GM12878 (cell line): ENCODE data around the gene SATB2.

Experiments
- EZH2 ChIP-seq: IDR thresholded peaks from 2 replicates; pipeline ENCODE4 v1.6.1; 2012; ENCODE audit warnings: low read depth, mild to moderate bottlenecking, control low read depth, inconsistent platforms, low read length, borderline replicate concordance; ENCODE audit not compliant: control insufficient read depth
- GABPA ChIP-seq: IDR thresholded peaks from 2 replicates; pipeline ENCODE4 v1.6.1; 2014; ENCODE audit warnings: antibody characterized with exemption, low read depth, mild to moderate bottlenecking, inconsistent platforms
- MYC ChIP-seq: IDR thresholded peaks from 2 replicates; pipeline ENCODE4 v1.6.1; 2011; ENCODE audit warnings: mild to moderate bottlenecking, low read length, moderate library complexity, inconsistent platforms; ENCODE audit not compliant: insufficient read depth, insufficient replicate concordance, insufficient read length, severe bottlenecking
- POLR2A ChIP-seq: IDR thresholded peaks from 2 replicates; pipeline ENCODE4 v1.6.1; 2011; ENCODE audit warnings: low read depth, mild to moderate bottlenecking, low read length
- SUZ12 ChIP-seq: fragments of 200-600 bp; sonication (generic); IDR thresholded peaks from one replicate; pipeline ENCODE4 v1.6.1; 2018; ENCODE audit warnings: antibody characterized with exemption, mild to moderate bottlenecking; ENCODE audit not compliant: unreplicated experiment
- TCF7 ChIP-seq: IDR thresholded peaks from 2 replicates; pipeline ENCODE4 v1.6.1; 2014; ENCODE audit warnings: antibody characterized with exemption, borderline replicate concordance
- ZNF274 ChIP-seq: IDR thresholded peaks from one replicate; pipeline ENCODE4 v1.8.0; 2011; ENCODE audit not compliant: insufficient read length, insufficient read depth
- TF ChIP-seq, protein P1 (sequence below), 3 experiments: IDR thresholded peaks in 2 of 3; conservative IDR thresholded peaks in 1 of 3; 2 replicates each; pipeline ENCODE4 v1.5.1; 2011; ENCODE audit warnings: low read depth in 3 of 3, low read length in 3 of 3, mild to moderate bottlenecking in 3 of 3, control low read depth in 2 of 3, moderate library complexity in 2 of 3, inconsistent platforms in 1 of 3, mixed read lengths in 1 of 3; ENCODE audit not compliant: control insufficient read depth in 2 of 3, insufficient read depth in 1 of 3; ENCODE audit errors: extremely low read depth in 1 of 3

GRCh38 chr2:199308567-199308966 lies 149.2 kb downstream of the SATB2 start:
- TF ChIP-seq MYC (no peak), SUZ12 (no peak), POLR2A (no peak), GABPA (no peak), EZH2 (no peak), TCF7 (no peak), ZNF274 (no peak)
- TF ChIP-seq, protein P1, sequence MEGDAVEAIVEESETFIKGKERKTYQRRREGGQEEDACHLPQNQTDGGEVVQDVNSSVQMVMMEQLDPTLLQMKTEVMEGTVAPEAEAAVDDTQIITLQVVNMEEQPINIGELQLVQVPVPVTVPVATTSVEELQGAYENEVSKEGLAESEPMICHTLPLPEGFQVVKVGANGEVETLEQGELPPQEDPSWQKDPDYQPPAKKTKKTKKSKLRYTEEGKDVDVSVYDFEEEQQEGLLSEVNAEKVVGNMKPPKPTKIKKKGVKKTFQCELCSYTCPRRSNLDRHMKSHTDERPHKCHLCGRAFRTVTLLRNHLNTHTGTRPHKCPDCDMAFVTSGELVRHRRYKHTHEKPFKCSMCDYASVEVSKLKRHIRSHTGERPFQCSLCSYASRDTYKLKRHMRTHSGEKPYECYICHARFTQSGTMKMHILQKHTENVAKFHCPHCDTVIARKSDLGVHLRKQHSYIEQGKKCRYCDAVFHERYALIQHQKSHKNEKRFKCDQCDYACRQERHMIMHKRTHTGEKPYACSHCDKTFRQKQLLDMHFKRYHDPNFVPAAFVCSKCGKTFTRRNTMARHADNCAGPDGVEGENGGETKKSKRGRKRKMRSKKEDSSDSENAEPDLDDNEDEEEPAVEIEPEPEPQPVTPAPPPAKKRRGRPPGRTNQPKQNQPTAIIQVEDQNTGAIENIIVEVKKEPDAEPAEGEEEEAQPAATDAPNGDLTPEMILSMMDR (IDR thresholded peaks at IDR 0.05 in 2 of 3, conservative IDR thresholded peaks at IDR 0.05 in 1 of 3; ENCODE audit: control insufficient read depth in 2 of 3, extremely low read depth in 1 of 3, insufficient read depth in 1 of 3, low read depth in 3 of 3, low read length in 3 of 3): no peak
